ENCODE measurements around the gene FTCD. TPM values are rescaled to one million over a fixed set of nuclear protein-coding genes. Genes with fewer than 3 reads are reported as not detected.
"Not testable (repeated sequence)": the region's sequence is repeated elsewhere in the genome, so short reads cannot be mapped to it uniquely, and the experiment has no call there.

The FTCD gene
- total RNA-seq, 6 experiments from 2014 or later: 141 to 668 (median 417) TPM

- Histone ChIP-seq H3K4me1 (peaks cover 0 to 30% (median 0%) of the 10 kb centered on the region in 4 donors), H3K27ac (no peak overlapping the region), H3K27me3 (no peaks in the 10 kb centered on the region), H3K9me3 (no peaks in the 10 kb centered on the region), H3K36me3 (peaks cover 0 to 75% (median 37%) of the 10 kb centered on the region in 4 donors), H3K4me3 (no peak overlapping the region)
- DNase-seq (peak; percentile 25 to 59 (median 49)), ATAC-seq (peak in 1 of 4 donors; percentile 0)
- TF ChIP-seq POLR2A (IDR thresholded peaks at IDR 0.05): no peak
- TF ChIP-seq CTCF (IDR thresholded peaks at IDR 0.05): no peak
- WGBS (ENCODE audit: insufficient coverage, low coverage, low lambda C conversion rate, missing lambda C conversion rate): 87% methylated on average over 6 of the region's 19 CpGs
- intact Hi-C loops (cut with DNase I): no loop called here
These were observed 5.3 kb downstream of the FTCD start for GRCh38 chr21:46150073-46150472.

GRCh38 chr21:46149205-46149901, 6.0 kb downstream of the FTCD start:
- intact Hi-C loops (cut with DNase I): no loop called here
- 62% methylated on average over 19 of the region's 22 CpGs for WGBS (ENCODE audit: insufficient coverage, low coverage, low lambda C conversion rate, missing lambda C conversion rate)
- peaks cover 0 to 77% (median 37%) of the 10 kb centered on the region in 4 donors for H3K36me3 ChIP-seq

GRCh38 chr21:46148106-46148505, 7.3 kb downstream of the FTCD start:
- Histone ChIP-seq H3K27ac (no peak overlapping the region), H3K4me1 (peaks cover 0 to 27% (median 0%) of the 10 kb centered on the region in 4 donors), H3K36me3 (peaks cover 0 to 83% (median 39%) of the 10 kb centered on the region in 4 donors), H3K4me3 (no peak overlapping the region), H3K9me3 (no peaks in the 10 kb centered on the region), H3K27me3 (no peaks in the 10 kb centered on the region)
- WGBS (ENCODE audit: insufficient coverage, low coverage, low lambda C conversion rate, missing lambda C conversion rate): 87% methylated on average over 5 of the region's 11 CpGs
- ATAC-seq (no peak), DNase-seq (no peak)
- TF ChIP-seq CTCF (IDR thresholded peaks at IDR 0.05): no peak
- no peak for TF ChIP-seq POLR2A (IDR thresholded peaks at IDR 0.05)
- intact Hi-C loops (cut with DNase I): no loop called here

More at GRCh38 chr21:46149205-46149901, 6.0 kb downstream of the FTCD start:
- no peak overlapping the region for H3K4me3 ChIP-seq
- peak; percentile 18 to 55 (median 46) for DNase-seq
- H3K4me1 ChIP-seq: peaks cover 0 to 30% (median 0%) of the 10 kb centered on the region in 4 donors
- H3K9me3 ChIP-seq: no peaks in the 10 kb centered on the region
- TF ChIP-seq CTCF (IDR thresholded peaks at IDR 0.05): no peak
- no peak for TF ChIP-seq POLR2A (IDR thresholded peaks at IDR 0.05)
- no peak for ATAC-seq
- H3K27me3 ChIP-seq: no peaks in the 10 kb centered on the region
- peak overlapping the region in 1 of 3 donors; percentile 19 for H3K27ac ChIP-seq

GRCh38 chr21:46147429-46147828, 8.0 kb downstream of the FTCD start:
- H3K9me3 ChIP-seq; H3K27me3 ChIP-seq; H3K4me3 ChIP-seq; H3K27ac ChIP-seq; intact Hi-C loops (cut with DNase I): not testable (repeated sequence)
- peaks cover 0 to 84% (median 38%) of the 10 kb centered on the region in 4 donors for H3K36me3 ChIP-seq
- H3K4me1 ChIP-seq: peaks cover 0 to 20% (median 0%) of the 10 kb centered on the region in 4 donors
- ATAC-seq (peak in 1 of 4 donors; percentile 23), DNase-seq (peak; percentile 42 to 49 (median 47))
- 72% methylated on average over 11 of the region's 12 CpGs for WGBS (ENCODE audit: insufficient coverage, low coverage, low lambda C conversion rate, missing lambda C conversion rate)
- peak; percentile 22 to 34 (median 24) for TF ChIP-seq CTCF (IDR thresholded peaks at IDR 0.05)

Data from right lobe of liver (tissue), 6 donors.